CD14-positive monocyte (primary cell): ENCODE results near the gene RGL1. TPM values are rescaled to one million over a fixed set of nuclear protein-coding genes. Genes with fewer than 3 reads are reported as not detected.

ENCODE experiments used
- DNase-seq, 3 donors: peaks; one replicate each; pipeline ENCODE4 v3.0.0-alpha.2; 2011 to 2022
- H2AFZ ChIP-seq: 2 replicates; pipeline ENCODE4 v1.6.0; 2012; ENCODE audit warnings: mild to moderate bottlenecking, low read depth, low read length, inconsistent platforms; ENCODE audit not compliant: insufficient read depth, poor library complexity, severe bottlenecking
- H3K27ac ChIP-seq, 2 donors: 1 replicate in 1 of 2; 2 replicates in 1 of 2; pipeline ENCODE4 v1.5.1; 2012 to 2013; ENCODE audit warnings: low read length in 2 of 2, control low read depth in 1 of 2, inconsistent platforms in 1 of 2, low read depth in 1 of 2, mild to moderate bottlenecking in 1 of 2
- H3K27me3 ChIP-seq, 2 donors: one replicate each; pipeline versions ENCODE4 v1.6.0 to v1.6.1; 2011 to 2013; ENCODE audit warnings: low read length in 2 of 2; ENCODE audit not compliant: control insufficient read depth in 2 of 2, insufficient read depth in 2 of 2
- H3K36me3 ChIP-seq, 2 donors: replicated peaks in 1 of 2; 1 replicate in 1 of 2; 2 replicates in 1 of 2; pipeline versions ENCODE4 v1.5.1 to v1.6.1; 2012 to 2013; ENCODE audit warnings: low read length in 2 of 2, control low read depth in 1 of 2, inconsistent platforms in 1 of 2, mild to moderate bottlenecking in 1 of 2; ENCODE audit not compliant: insufficient read depth in 2 of 2, control insufficient read depth in 1 of 2
- H3K4me1 ChIP-seq, 2 donors: 1 replicate in 1 of 2; 2 replicates in 1 of 2; pipeline versions ENCODE4 v1.5.1 to v1.6.1; 2012 to 2013; ENCODE audit warnings: low read length in 2 of 2, control low read depth in 1 of 2, inconsistent platforms in 1 of 2, mild to moderate bottlenecking in 1 of 2, moderate library complexity in 1 of 2; ENCODE audit not compliant: insufficient read depth in 2 of 2, control insufficient read depth in 1 of 2
- H3K4me2 ChIP-seq: replicated peaks from 2 replicates; pipeline ENCODE3; 2012; ENCODE audit warnings: low read length, moderate library complexity, mild to moderate bottlenecking; ENCODE audit not compliant: poor library complexity, severe bottlenecking; ENCODE audit errors: extremely low read depth
- H3K4me3 ChIP-seq, 3 experiments: fragments of 200-600 bp in 1 of 3; sonication (generic) in 1 of 3; replicated peaks in 1 of 3; 1 replicate in 2 of 3; 2 replicates in 1 of 3; pipeline ENCODE4 v1.5.1; 2011 to 2013; ENCODE audit warnings: low read length in 3 of 3, mild to moderate bottlenecking in 3 of 3, control low read depth in 2 of 3, low read depth in 2 of 3, inconsistent platforms in 1 of 3, moderate library complexity in 1 of 3
- H3K79me2 ChIP-seq: 2 replicates; pipeline ENCODE4 v1.6.0; 2012; ENCODE audit warnings: mild to moderate bottlenecking, control low read depth, inconsistent platforms, low read length, moderate library complexity; ENCODE audit not compliant: insufficient read depth
- H3K9ac ChIP-seq: 2 replicates; pipeline ENCODE4 v1.6.0; 2017; ENCODE audit warnings: low read length, mild to moderate bottlenecking; ENCODE audit not compliant: insufficient read depth, poor library complexity, severe bottlenecking
- H3K9me3 ChIP-seq, 2 donors: replicated peaks in 1 of 2; 1 replicate in 1 of 2; 2 replicates in 1 of 2; pipeline versions ENCODE4 v1.5.1 to v1.6.1; 2012 to 2013; ENCODE audit warnings: low read length in 2 of 2, control low read depth in 1 of 2; ENCODE audit not compliant: control insufficient read depth in 1 of 2, insufficient read depth in 1 of 2
- H4K20me1 ChIP-seq: 2 replicates; pipeline ENCODE4 v1.6.0; 2012; ENCODE audit warnings: mild to moderate bottlenecking, low read length, control low read depth, moderate library complexity; ENCODE audit not compliant: insufficient read depth
- H3K27ac Mint-ChIP-seq, 7 donors: one replicate each; pipeline ENCODE4 v1.8.0; 2020; ENCODE audit warnings: mild to moderate bottlenecking in 7 of 7, mixed read lengths in 7 of 7, moderate library complexity in 6 of 7, inconsistent platforms in 2 of 7
- H3K27me3 Mint-ChIP-seq, 3 donors: one replicate each; pipeline ENCODE4 v1.8.0; 2021 to 2022; ENCODE audit warnings: low read depth in 3 of 3, mild to moderate bottlenecking in 3 of 3, mixed read lengths in 3 of 3, moderate library complexity in 3 of 3, inconsistent platforms in 1 of 3
- H3K36me3 Mint-ChIP-seq, 2 donors: one replicate each; pipeline ENCODE4 v1.8.0; 2020; ENCODE audit warnings: mixed read lengths in 2 of 2, inconsistent platforms in 1 of 2, mild to moderate bottlenecking in 1 of 2
- H3K4me1 Mint-ChIP-seq: one replicate; pipeline ENCODE4 v1.8.0; 2020; ENCODE audit warnings: mild to moderate bottlenecking, mixed read lengths
- H3K4me3 Mint-ChIP-seq, 2 donors: one replicate each; pipeline ENCODE4 v1.8.0; 2020; ENCODE audit warnings: mild to moderate bottlenecking in 2 of 2, mixed read lengths in 2 of 2, moderate library complexity in 1 of 2
- H3K9me3 Mint-ChIP-seq, 7 donors: one replicate each; pipeline ENCODE4 v1.8.0; 2020 to 2022; ENCODE audit warnings: mixed read lengths in 7 of 7, mild to moderate bottlenecking in 6 of 7, moderate library complexity in 6 of 7, inconsistent platforms in 2 of 7
- CTCF ChIP-seq: fragments of 200-600 bp; IDR thresholded peaks from one replicate; pipeline ENCODE4 v1.8.0; 2022; ENCODE audit warnings: antibody characterized with exemption, mild to moderate bottlenecking
- WGBS: methylation state at CpG from one replicate; pipeline ENCODE4 v1.1.5; 2013; ENCODE audit warnings: missing lambda C conversion rate; ENCODE audit not compliant: insufficient coverage; 5-methylcytosine and 5-hydroxymethylcytosine counted together
- intact Hi-C, 2 donors: fragments of 100-400 bp; cut with micrococcal nuclease; formaldehyde crosslinking; loops; one replicate each; pipeline versions ENCODE4 v1.15.0 to v1.15.1; 2023
- polyA plus RNA-seq, 3 donors: library from polyadenylated mRNA; depleted of rRNA in 1 of 3; unstranded in 2 of 3; stranded (reverse) in 1 of 3; fragments of 300-500 nt in 2 of 3; fragments of >200 nt in 1 of 3; fragmentation: Illumina TruSeq in 2 of 3; gene quantifications; 1 replicate in 2 of 3; 2 replicates in 1 of 3; pipeline ENCODE4 v1.2.3, GENCODE V29; 2012 to 2021

Gene RGL1
- polyA plus RNA-seq, 3 donors: 1.2 to 3.3 (median 2.0) TPM

- no peak overlapping the region for H3K4me3 Mint-ChIP-seq
- H3K9me3 ChIP-seq: no peaks in the 10 kb centered on the region
- no peaks in the 10 kb centered on the region for H3K4me1 ChIP-seq
- H3K27ac Mint-ChIP-seq: no peak overlapping the region
- H3K9ac ChIP-seq: no peak overlapping the region
- DNase-seq: no peak
- no peaks in the 10 kb centered on the region for H3K4me1 Mint-ChIP-seq
- H3K27me3 Mint-ChIP-seq: peaks cover 0 to 5% (median 2%) of the 10 kb centered on the region in 3 donors
- intact Hi-C loops: no loop called here
- H2AFZ ChIP-seq: no peak overlapping the region
- peaks cover 0 to 1% (median 0%) of the 10 kb centered on the region in 7 donors for H3K9me3 Mint-ChIP-seq
- no peaks in the 10 kb centered on the region for H3K36me3 Mint-ChIP-seq
- no peaks in the 10 kb centered on the region for H3K27me3 ChIP-seq
- no peaks in the 10 kb centered on the region for H3K79me2 ChIP-seq
- TF ChIP-seq CTCF: no peak
- no peak overlapping the region for H3K4me2 ChIP-seq
- H4K20me1 ChIP-seq: no peaks in the 10 kb centered on the region
- no peak overlapping the region for H3K4me3 ChIP-seq
- no peak overlapping the region for H3K27ac ChIP-seq
- no peaks in the 10 kb centered on the region for H3K36me3 ChIP-seq
- 100% methylated on average over 1 of the region's 4 CpGs for WGBS
Observed at GRCh38 chr1:183933528-183934179, 128.7 kb downstream of the RGL1 start.

GRCh38 chr1:183934314-183934713, 129.4 kb downstream of the RGL1 start:
- H3K27me3 Mint-ChIP-seq: peaks cover 0 to 5% (median 2%) of the 10 kb centered on the region in 3 donors
- no peaks in the 10 kb centered on the region for H3K9me3 ChIP-seq
- no peaks in the 10 kb centered on the region for H4K20me1 ChIP-seq
- no peaks in the 10 kb centered on the region for H3K4me1 Mint-ChIP-seq
- no peak overlapping the region for H3K27ac Mint-ChIP-seq
- H3K4me3 ChIP-seq: no peak overlapping the region
- no peaks in the 10 kb centered on the region for H3K36me3 Mint-ChIP-seq
- no peaks in the 10 kb centered on the region for H3K79me2 ChIP-seq
- H3K4me1 ChIP-seq: no peaks in the 10 kb centered on the region
- H3K4me3 Mint-ChIP-seq: no peak overlapping the region
- no peak overlapping the region for H3K9ac ChIP-seq
- no peak for TF ChIP-seq CTCF
- no peak for DNase-seq
- H3K9me3 Mint-ChIP-seq: peaks cover 0 to 1% (median 0%) of the 10 kb centered on the region in 7 donors
- H3K36me3 ChIP-seq: no peaks in the 10 kb centered on the region
- intact Hi-C loops: no loop called here
- H3K27me3 ChIP-seq: no peaks in the 10 kb centered on the region
- no peak overlapping the region for H2AFZ ChIP-seq
- no peak overlapping the region for H3K27ac ChIP-seq
- H3K4me2 ChIP-seq: no peak overlapping the region
- 94% methylated on average over 4 of the region's 6 CpGs for WGBS
